Neural progenitor cell (in vitro differentiated cells): Measurements from ENCODE around the gene NOS3.

Experiments used
- CTCF ChIP-seq: fragments of 200-600 bp; sonication (generic); IDR thresholded peaks from 2 replicates; pipeline ENCODE4 v1.5.1; 2017; ENCODE audit warnings: antibody characterized with exemption, mild to moderate bottlenecking
- EZH2 ChIP-seq: fragments of 200-600 bp; sonication (generic); IDR thresholded peaks from 2 replicates; pipeline ENCODE4 v1.6.1; 2017; ENCODE audit warnings: antibody characterized with exemption, mild to moderate bottlenecking, moderate library complexity

- TF ChIP-seq CTCF (no peak), EZH2 (no peak)
These were observed 70.6 kb downstream of the NOS3 start for GRCh38 chr7:151061213-151062110.
